WTC11 (cell line): ENCODE results near the gene CPD. TPM values are rescaled to one million over a fixed set of nuclear protein-coding genes. Genes with fewer than 3 reads are reported as not detected.
A peak's percentile ranks its signal among the peaks of the same experiment; 100 is the strongest.
"Not testable (repeated sequence)": the region's sequence is repeated elsewhere in the genome, so short reads cannot be mapped to it uniquely, and the experiment has no call there.

ENCODE experiments used
- ATAC-seq: fragments of 200-7000 bp; cut with Tn5 transposase; 2 replicates; pipeline ENCODE4 v1.10.0; 2021; ENCODE audit warnings: mild to moderate bottlenecking, moderate library complexity
- CTCF ChIA-PET: fragments of 300-600 bp; sonication (Branson Sonifier 250); formaldehyde crosslinking; loops from one replicate; lab custom pipeline; 2021; ENCODE audit warnings: antibody characterized with exemption; lab: Charles Lee
- POLR2A ChIA-PET: fragments of 350-600 bp; sonication (Branson Sonifier 250); formaldehyde crosslinking; loops from one replicate; lab custom pipeline; 2021; ENCODE audit warnings: antibody characterized with exemption; lab: Charles Lee
- DNase-seq: peaks from one replicate; pipeline ENCODE4 v3.0.0; 2021; ENCODE audit warnings: low spot score
- H3K27ac Mint-ChIP-seq: 2 replicates; pipeline ENCODE4 v1.8.0; 2021; ENCODE audit warnings: mixed read lengths
- H3K27me3 Mint-ChIP-seq: 2 replicates; pipeline ENCODE4 v1.8.0; 2021; ENCODE audit warnings: low read depth, mild to moderate bottlenecking, moderate library complexity, mixed read lengths
- H3K36me3 Mint-ChIP-seq: 2 replicates; pipeline ENCODE4 v1.8.0; 2021; ENCODE audit warnings: mixed read lengths
- H3K4me1 Mint-ChIP-seq: 2 replicates; pipeline ENCODE4 v1.8.0; 2022; ENCODE audit warnings: mixed read lengths
- H3K4me3 Mint-ChIP-seq: 2 replicates; pipeline ENCODE4 v1.8.0; 2021; ENCODE audit warnings: mild to moderate bottlenecking, moderate library complexity, mixed read lengths
- H3K9me3 Mint-ChIP-seq: 2 replicates; pipeline ENCODE4 v1.8.0; 2021; ENCODE audit warnings: mixed read lengths
- AR ChIP-seq: fragments of 250-450 bp; sonication (Bioruptor Pico); IDR thresholded peaks from 2 replicates; pipeline ENCODE4 v1.9.0; 2021; ENCODE audit warnings: mild to moderate bottlenecking
- ATF1 ChIP-seq: sonication (generic); formaldehyde crosslinking; IDR thresholded peaks from 2 replicates; pipeline ENCODE4 v1.8.1; 2023; ENCODE audit warnings: mild to moderate bottlenecking, moderate library complexity, missing genetic modification reagents
- ATF3 ChIP-seq: sonication (generic); formaldehyde crosslinking; conservative IDR thresholded peaks from 2 replicates; pipeline ENCODE4 v1.8.1; 2022; ENCODE audit warnings: mild to moderate bottlenecking, missing genetic modification reagents
- ESRRA ChIP-seq: sonication (generic); formaldehyde crosslinking; IDR thresholded peaks from 2 replicates; pipeline ENCODE4 v1.8.1; 2022; ENCODE audit warnings: mild to moderate bottlenecking, missing genetic modification reagents, borderline replicate concordance
- FOXJ3 ChIP-seq: sonication (generic); formaldehyde crosslinking; IDR thresholded peaks from 2 replicates; pipeline ENCODE4 v1.9.0; 2021; ENCODE audit warnings: missing genetic modification reagents, mild to moderate bottlenecking, borderline replicate concordance
- FOXK1 ChIP-seq: sonication (generic); formaldehyde crosslinking; IDR thresholded peaks from 2 replicates; pipeline ENCODE4 v1.8.0; 2022; ENCODE audit warnings: mild to moderate bottlenecking, moderate library complexity, missing genetic modification reagents
- HMGA2 ChIP-seq: fragments of 250-450 bp; sonication (Bioruptor Pico); IDR thresholded peaks from 2 replicates; pipeline ENCODE4 v1.4.0; 2021; ENCODE audit warnings: mild to moderate bottlenecking, moderate library complexity
- OVOL2 ChIP-seq: fragments of 250-450 bp; sonication (Bioruptor Pico); IDR thresholded peaks from 2 replicates; pipeline ENCODE4 v1.9.0; 2021; ENCODE audit warnings: mild to moderate bottlenecking, borderline replicate concordance
- TEAD4 ChIP-seq: sonication (generic); formaldehyde crosslinking; IDR thresholded peaks from 2 replicates; pipeline ENCODE4 v1.8.0; 2022; ENCODE audit warnings: mild to moderate bottlenecking, missing genetic modification reagents
- ZBTB21 ChIP-seq: sonication (generic); formaldehyde crosslinking; IDR thresholded peaks from 2 replicates; pipeline ENCODE4 v1.8.1; 2023; ENCODE audit warnings: mild to moderate bottlenecking, missing genetic modification reagents, borderline replicate concordance
- ZNF138 ChIP-seq: sonication (generic); formaldehyde crosslinking; conservative IDR thresholded peaks from 2 replicates; pipeline ENCODE4 v1.8.1; 2022; ENCODE audit warnings: mild to moderate bottlenecking, moderate library complexity, missing genetic modification reagents
- ZNF281 ChIP-seq: sonication (generic); formaldehyde crosslinking; IDR thresholded peaks from 2 replicates; pipeline ENCODE4 v1.8.0; 2023; ENCODE audit warnings: mild to moderate bottlenecking, missing genetic modification reagents
- ZNF423 ChIP-seq: fragments of 250-450 bp; sonication (Bioruptor Pico); IDR thresholded peaks from 2 replicates; pipeline ENCODE4 v2.1.2; 2022; ENCODE audit warnings: mild to moderate bottlenecking, moderate library complexity
- ZNF532 ChIP-seq: fragments of 250-450 bp; sonication (Bioruptor Pico); IDR thresholded peaks from 2 replicates; pipeline ENCODE4 v1.9.0; 2021; ENCODE audit warnings: mild to moderate bottlenecking, borderline replicate concordance
- total RNA-seq: library from RNA; stranded (reverse); gene quantifications from 3 replicates; pipeline ENCODE4 v1.2.3, GENCODE V29; 2021
- TF ChIP-seq, protein P1 (sequence below): sonication (generic); formaldehyde crosslinking; IDR thresholded peaks from 2 replicates; pipeline ENCODE4 v1.8.0; 2022; ENCODE audit warnings: mild to moderate bottlenecking, missing genetic modification reagents
- TF ChIP-seq, protein P2 (sequence below): fragments of 250-450 bp; sonication (Bioruptor Pico); IDR thresholded peaks from 2 replicates; pipeline ENCODE4 v1.9.0; 2021; ENCODE audit warnings: moderate library complexity, mild to moderate bottlenecking, inconsistent platforms, borderline replicate concordance
- TF ChIP-seq, protein P3 (sequence below): sonication (generic); formaldehyde crosslinking; IDR thresholded peaks from 2 replicates; pipeline ENCODE4 v1.8.1; 2022; ENCODE audit warnings: mild to moderate bottlenecking, moderate library complexity, missing genetic modification reagents

CPD gene
- total RNA-seq, 1 experiment from 2014 or later = 36.1 TPM

DNA sequence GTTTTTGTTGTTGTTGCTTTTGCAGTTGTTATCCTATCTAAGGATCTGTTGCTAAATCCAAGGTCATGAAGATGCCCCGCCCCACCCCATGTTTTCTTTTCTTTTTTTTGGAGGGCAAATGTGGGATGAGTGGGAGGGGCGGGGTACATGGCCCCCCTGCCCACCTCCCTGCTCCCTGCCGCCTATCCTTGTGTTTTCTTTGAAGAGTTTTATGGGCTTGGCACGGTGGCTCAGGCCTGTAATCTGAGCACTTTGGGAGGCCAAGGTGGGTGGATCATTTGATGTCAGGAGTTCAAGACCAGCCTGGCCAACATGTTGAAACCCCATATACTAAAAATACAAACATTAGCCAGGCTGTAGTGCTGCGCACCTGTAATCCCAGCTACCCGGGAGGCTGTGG, 79.6 kb downstream of the CPD start (continued):
- no peak for TF ChIP-seq ZNF532 (CRISPR knock-in tag)

DNA sequence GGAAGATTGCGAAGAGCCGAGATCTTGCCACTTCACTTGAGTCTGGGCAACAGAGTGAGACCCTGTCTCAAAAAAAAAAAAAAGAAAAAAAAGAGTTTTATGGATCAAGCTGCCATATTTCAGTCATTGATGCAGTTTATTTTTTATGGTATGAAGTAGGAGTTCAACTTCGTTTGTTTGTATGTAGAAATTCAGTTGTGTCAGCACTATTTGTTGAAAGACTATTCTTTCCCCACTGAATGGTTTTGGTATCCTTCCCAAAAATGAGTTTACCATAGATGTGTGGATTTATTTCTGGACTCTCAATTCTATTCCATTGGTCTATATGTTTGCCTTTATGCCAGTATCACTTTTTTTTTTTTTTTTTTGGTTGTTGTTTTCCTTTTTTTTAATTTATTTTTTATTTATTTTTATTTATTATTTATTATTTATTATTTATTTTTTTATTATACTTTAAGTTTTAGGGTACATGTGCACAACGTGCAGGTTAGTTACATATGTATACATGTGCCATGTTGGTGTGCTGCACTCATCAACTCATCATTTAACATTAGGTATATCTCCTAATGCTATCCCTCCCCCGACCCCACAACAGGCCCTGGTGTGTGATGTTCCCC, 80.2 kb downstream of the CPD start:
- H3K36me3 Mint-ChIP-seq = peaks cover 49% of the 10 kb centered on the region
- ATAC-seq, POLR2A ChIA-PET, H3K27me3 Mint-ChIP-seq, H3K27ac Mint-ChIP-seq, H3K4me1 Mint-ChIP-seq, DNase-seq, CTCF ChIA-PET, H3K4me3 Mint-ChIP-seq: not testable (repeated sequence)
- peaks cover 28% of the 10 kb centered on the region for H3K9me3 Mint-ChIP-seq
- peak; percentile 93 for TF ChIP-seq HMGA2 (CRISPR knock-in tag)

DNA sequence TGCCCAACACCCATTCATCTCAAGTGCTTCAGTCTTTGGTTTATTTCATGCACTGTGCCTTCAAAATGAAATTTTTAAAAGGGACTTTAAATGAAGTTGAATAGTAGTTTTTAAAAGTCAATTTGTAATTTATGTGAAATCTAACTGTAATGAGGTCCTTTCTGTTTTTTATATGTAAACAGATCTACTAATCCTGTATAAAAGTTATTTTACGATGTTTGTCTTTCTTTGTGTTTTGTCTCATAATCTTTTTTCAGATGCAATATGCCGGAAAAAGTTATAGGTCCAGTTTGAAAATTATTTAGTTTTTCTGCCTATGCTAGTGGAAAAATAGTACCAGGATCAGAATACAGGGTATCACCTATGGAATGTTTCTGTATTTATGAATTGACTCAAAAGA, 89.7 kb downstream of the CPD start:
- H3K27me3 Mint-ChIP-seq = no peaks in the 10 kb centered on the region; the same call in 1 of the 2 replicates
- CTCF ChIA-PET = interaction anchor here (1.7 kb wide), 1 partner anchor 9 kb away, joined by 11 read pairs; the partner anchor contains the start of gene GOSR1
- no peak for ATAC-seq
- no peak for TF ChIP-seq ZNF281 (CRISPR knock-in tag)
- TF ChIP-seq ESRRA (CRISPR knock-in tag) = no peak
- TF ChIP-seq, protein P1, sequence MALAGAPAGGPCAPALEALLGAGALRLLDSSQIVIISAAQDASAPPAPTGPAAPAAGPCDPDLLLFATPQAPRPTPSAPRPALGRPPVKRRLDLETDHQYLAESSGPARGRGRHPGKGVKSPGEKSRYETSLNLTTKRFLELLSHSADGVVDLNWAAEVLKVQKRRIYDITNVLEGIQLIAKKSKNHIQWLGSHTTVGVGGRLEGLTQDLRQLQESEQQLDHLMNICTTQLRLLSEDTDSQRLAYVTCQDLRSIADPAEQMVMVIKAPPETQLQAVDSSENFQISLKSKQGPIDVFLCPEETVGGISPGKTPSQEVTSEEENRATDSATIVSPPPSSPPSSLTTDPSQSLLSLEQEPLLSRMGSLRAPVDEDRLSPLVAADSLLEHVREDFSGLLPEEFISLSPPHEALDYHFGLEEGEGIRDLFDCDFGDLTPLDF (CRISPR knock-in tag) = no peak
- TF ChIP-seq ZNF138 (CRISPR knock-in tag) = no peak
- no peak for TF ChIP-seq AR (CRISPR knock-in tag)
- TF ChIP-seq, protein P2, sequence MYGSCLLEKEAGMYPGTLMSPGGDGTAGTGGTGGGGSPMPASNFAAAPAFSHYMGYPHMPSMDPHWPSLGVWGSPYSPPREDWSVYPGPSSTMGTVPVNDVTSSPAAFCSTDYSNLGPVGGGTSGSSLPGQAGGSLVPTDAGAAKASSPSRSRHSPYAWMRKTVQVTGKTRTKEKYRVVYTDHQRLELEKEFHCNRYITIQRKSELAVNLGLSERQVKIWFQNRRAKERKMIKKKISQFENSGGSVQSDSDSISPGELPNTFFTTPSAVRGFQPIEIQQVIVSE (CRISPR knock-in tag) = no peak
- no peak for TF ChIP-seq FOXJ3 (CRISPR knock-in tag)
- TF ChIP-seq FOXK1 = no peak
- TF ChIP-seq, protein P3, sequence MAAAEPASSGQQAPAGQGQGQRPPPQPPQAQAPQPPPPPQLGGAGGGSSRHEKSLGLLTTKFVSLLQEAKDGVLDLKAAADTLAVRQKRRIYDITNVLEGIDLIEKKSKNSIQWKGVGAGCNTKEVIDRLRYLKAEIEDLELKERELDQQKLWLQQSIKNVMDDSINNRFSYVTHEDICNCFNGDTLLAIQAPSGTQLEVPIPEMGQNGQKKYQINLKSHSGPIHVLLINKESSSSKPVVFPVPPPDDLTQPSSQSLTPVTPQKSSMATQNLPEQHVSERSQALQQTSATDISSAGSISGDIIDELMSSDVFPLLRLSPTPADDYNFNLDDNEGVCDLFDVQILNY = no peak
- no peak for TF ChIP-seq ATF1
- TF ChIP-seq ATF3 = no peak
- TF ChIP-seq ZBTB21 (CRISPR knock-in tag) = no peak
- TF ChIP-seq ZNF423 = no peak
- no peak for TF ChIP-seq OVOL2 (CRISPR knock-in tag)
- TF ChIP-seq TEAD4 (CRISPR knock-in tag) = no peak

More for the DNA sequence above, 89.7 kb downstream of the CPD start:
- Mint-ChIP-seq H3K27ac (no peak overlapping the region), H3K36me3 (peaks cover 5% of the 10 kb centered on the region), H3K4me3 (no peak overlapping the region), H3K4me1 (no peaks in the 10 kb centered on the region), H3K9me3 (peaks cover under 1% of the 10 kb centered on the region; the same call in 1 of the 2 replicates)
- no peak for DNase-seq
- POLR2A ChIA-PET = no interaction called here
